Keratinocyte (primary cell): ENCODE results near the gene CDK8.

ENCODE experiments used
- CTCF ChIP-seq, 3 experiments: IDR thresholded peaks in 1 of 3; conservative IDR thresholded peaks in 1 of 3; optimal IDR thresholded peaks in 1 of 3; 2 replicates in 2 of 3; 3 replicates in 1 of 3; pipeline versions ENCODE3 to v1.5.1; 2011; ENCODE audit warnings: low read length in 3 of 3, mild to moderate bottlenecking in 3 of 3, moderate library complexity in 2 of 3, control low read depth in 1 of 3, inconsistent platforms in 1 of 3; ENCODE audit not compliant: insufficient read depth in 2 of 3; ENCODE audit errors: extremely low read depth in 1 of 3
- EZH2 ChIP-seq: IDR thresholded peaks from one replicate; pipeline ENCODE4 v1.6.1; 2012; ENCODE audit warnings: inconsistent platforms, mild to moderate bottlenecking, low read length, moderate library complexity

DNA sequence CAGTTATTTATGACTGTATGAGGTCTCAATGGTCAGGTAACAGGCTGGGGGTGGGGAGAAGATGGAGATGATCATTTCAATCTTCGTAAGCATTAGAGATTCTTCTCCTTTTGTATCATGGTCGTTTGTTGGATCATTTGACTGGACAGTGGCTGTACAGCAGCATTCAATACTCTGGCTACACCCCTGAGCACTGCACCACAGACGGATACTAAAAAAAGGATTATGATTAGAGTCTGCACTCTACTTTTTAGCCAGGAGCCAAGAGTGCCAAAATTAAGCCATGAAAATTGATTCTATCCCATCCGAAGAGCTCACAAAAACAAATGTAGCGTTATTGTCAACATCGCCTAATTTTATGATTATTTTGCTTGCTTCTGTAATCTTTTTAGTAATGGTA, 41.9 kb downstream of the CDK8 start:
- TF ChIP-seq CTCF (optimal IDR thresholded peaks at IDR 0.05 in 1 of 3, IDR thresholded peaks at IDR 0.05 in 1 of 3, conservative IDR thresholded peaks at IDR 0.05 in 1 of 3; ENCODE audit: extremely low read depth in 1 of 3, insufficient read depth in 2 of 3, low read length in 3 of 3): no peak
- no peak for TF ChIP-seq EZH2
